Subcutaneous abdominal adipose tissue (tissue), 5 donors: Measurements from ENCODE around the gene SLC19A1.
A peak's percentile ranks its signal among the peaks of the same experiment; 100 is the strongest.

ENCODE experiments used
- H3K27ac ChIP-seq: one replicate; pipeline ENCODE4 v1.7.0; 2013; ENCODE audit warnings: low read depth, mild to moderate bottlenecking, inconsistent platforms, low read length, moderate library complexity
- H3K27me3 ChIP-seq, 5 donors: one replicate each; pipeline ENCODE4 v1.7.0; 2013; ENCODE audit warnings: low read length in 5 of 5, inconsistent platforms in 1 of 5; ENCODE audit not compliant: control insufficient read depth in 5 of 5, insufficient read depth in 4 of 5
- H3K36me3 ChIP-seq, 5 donors: one replicate each; pipeline ENCODE4 v1.7.0; 2013; ENCODE audit warnings: low read length in 5 of 5; ENCODE audit not compliant: control insufficient read depth in 5 of 5, insufficient read depth in 5 of 5
- H3K4me1 ChIP-seq, 5 donors: one replicate each; pipeline ENCODE4 v1.7.0; 2013; ENCODE audit warnings: low read length in 5 of 5, mild to moderate bottlenecking in 3 of 5, moderate library complexity in 1 of 5; ENCODE audit not compliant: control insufficient read depth in 5 of 5, insufficient read depth in 5 of 5
- H3K4me3 ChIP-seq, 5 donors: one replicate each; pipeline ENCODE4 v1.7.0; 2013; ENCODE audit warnings: low read length in 5 of 5, low read depth in 1 of 5
- H3K9ac ChIP-seq, 5 donors: one replicate each; pipeline ENCODE4 v1.7.0; 2013; ENCODE audit warnings: low read length in 5 of 5, mild to moderate bottlenecking in 4 of 5, moderate library complexity in 3 of 5
- H3K9me3 ChIP-seq, 5 donors: one replicate each; pipeline ENCODE4 v1.7.0; 2013; ENCODE audit warnings: low read length in 5 of 5; ENCODE audit not compliant: control insufficient read depth in 5 of 5
- donor health status: healthy.
- donor health status: healthy.
- donor health status: healthy.
- donor health status: healthy.
- donor health status: healthy.

Gene SLC19A1

DNA sequence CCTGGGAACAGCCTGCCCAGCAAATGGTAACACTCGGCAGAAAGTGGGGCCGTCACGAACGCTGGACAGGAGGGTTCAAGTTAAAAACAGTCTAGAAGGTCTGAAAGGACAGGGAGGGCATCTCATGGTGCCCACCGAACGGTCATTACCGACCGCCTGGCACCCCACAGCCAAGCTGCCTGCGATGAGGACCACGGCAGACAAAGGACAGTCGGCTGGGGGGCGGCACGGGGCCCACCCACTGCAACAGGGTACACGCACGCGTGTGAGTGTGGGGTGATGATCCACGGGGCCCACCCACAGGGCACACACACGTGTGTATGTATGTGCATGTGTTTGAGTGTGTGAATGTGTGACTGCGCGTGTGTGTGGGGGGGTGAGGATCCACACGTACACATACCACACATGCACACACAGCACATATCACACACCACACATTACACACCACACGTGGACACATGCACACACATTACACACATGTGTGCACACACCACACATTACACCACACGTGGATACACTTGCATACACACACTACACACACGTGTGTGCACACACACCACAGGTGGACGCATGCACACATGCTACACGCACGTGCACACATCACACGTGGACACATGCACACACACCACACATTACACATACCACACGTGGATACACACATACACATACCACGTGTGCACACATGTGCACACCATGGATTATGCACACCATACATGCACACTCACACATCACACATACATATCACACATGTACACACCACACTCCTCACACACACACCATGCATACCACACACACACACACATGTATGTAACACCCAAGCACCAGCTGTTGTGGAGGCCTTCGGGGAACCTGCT is 63.2 kb downstream of the SLC19A1 start:
- Histone ChIP-seq H3K4me3 (peak overlapping the region in 2 of 5 donors; percentile 32 to 36), H3K27me3 (no peaks in the 10 kb centered on the region), H3K9ac (no peak overlapping the region), H3K9me3 (no peaks in the 10 kb centered on the region), H3K4me1 (peaks cover 2 to 38% (median 14%) of the 10 kb centered on the region in 5 donors), H3K27ac (no peak overlapping the region), H3K36me3 (peaks cover 0 to 74% (median 60%) of the 10 kb centered on the region in 5 donors)

DNA sequence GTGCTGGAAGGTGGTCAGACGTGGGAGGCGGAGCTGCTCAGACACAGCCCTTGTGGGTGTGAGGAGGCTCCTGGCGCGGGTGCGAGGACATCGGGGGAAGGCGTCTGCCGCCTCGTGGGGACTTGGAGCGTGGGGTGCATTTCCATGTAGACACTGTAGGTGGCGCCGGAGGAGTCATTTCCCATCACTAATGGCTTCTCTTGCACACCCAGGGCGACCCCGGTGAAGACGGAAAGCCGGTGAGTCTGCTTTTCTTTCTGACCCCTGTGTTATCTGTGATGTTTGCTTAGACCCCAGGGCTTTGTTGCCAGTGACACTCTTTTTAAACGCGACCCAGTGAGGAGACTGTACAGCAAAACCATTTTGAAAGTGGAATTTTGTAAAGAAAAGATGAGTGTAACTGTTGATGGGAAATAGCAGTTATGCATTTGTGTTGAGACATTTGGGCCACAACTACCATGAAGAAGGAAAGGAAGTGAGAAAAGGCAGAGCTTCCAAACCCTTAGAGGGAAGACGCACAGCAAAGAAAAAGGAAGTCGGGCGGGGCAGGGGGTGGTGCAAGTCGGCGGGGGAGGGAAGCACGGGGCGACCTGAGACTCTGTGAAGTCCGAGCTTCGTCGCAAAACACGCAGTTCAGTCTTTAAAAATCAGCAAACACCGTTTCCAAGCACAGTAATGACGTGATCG is 64.0 kb downstream of the SLC19A1 start:
- Histone ChIP-seq H3K27ac (no peak overlapping the region), H3K4me3 (peak overlapping the region; percentile 0 to 36 (median 27)), H3K4me1 (peaks cover 2 to 33% (median 14%) of the 10 kb centered on the region in 5 donors), H3K27me3 (no peaks in the 10 kb centered on the region), H3K9me3 (no peaks in the 10 kb centered on the region), H3K9ac (no peak overlapping the region), H3K36me3 (peaks cover 0 to 66% (median 52%) of the 10 kb centered on the region in 5 donors)

DNA sequence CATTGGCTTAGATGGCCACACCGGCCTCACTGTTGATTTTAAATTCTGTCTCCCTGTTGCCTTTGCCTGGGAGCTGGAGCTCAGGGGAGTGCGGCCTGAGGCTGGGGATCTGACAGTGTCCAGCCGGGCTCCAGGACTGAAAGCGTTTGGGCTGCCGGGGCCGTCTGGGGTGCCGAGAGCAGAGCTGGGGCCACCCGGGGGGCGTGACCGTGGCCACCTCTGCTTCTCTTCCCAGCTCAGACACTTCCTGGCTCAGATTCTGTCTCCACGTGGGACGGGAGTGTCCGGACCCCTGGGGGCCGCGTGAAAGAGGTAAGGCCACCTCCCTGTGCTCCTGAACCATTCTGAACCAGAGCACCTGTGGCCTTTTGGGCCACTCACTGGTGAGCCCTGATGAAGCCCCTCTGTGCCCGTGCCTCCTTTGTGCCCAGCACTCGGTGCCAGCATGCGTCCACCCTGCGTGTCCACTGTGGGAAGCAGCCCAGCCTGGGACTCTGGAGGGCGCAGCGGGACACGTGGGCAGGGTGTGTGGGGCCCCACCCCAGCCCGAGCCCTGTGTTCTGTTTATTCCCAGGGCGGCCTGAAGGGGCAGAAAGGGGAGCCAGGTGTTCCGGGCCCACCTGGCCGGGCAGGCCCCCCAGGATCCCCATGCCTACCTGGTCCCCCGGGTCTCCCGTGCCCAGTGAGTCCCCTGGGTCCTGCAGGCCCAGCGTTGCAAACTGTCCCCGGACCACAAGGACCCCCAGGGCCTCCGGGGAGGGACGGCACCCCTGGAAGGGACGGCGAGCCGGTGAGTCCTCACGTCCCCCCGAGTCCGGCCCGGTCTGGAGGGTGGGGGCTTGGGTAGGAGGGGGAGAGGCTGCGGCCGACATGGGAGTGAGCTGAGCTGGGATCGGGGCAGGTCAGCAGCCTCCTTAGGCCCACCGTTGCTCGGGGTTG is 64.8 kb downstream of the SLC19A1 start:
- H3K36me3 ChIP-seq = peaks cover 0 to 59% (median 44%) of the 10 kb centered on the region in 5 donors
- no peaks in the 10 kb centered on the region for H3K27me3 ChIP-seq
- no peaks in the 10 kb centered on the region for H3K9me3 ChIP-seq
- no peak overlapping the region for H3K27ac ChIP-seq
- peaks cover 2 to 29% (median 12%) of the 10 kb centered on the region in 5 donors for H3K4me1 ChIP-seq
- H3K9ac ChIP-seq = no peak overlapping the region
- peak overlapping the region in 3 of 5 donors; percentile 0 to 36 (median 32) for H3K4me3 ChIP-seq

DNA sequence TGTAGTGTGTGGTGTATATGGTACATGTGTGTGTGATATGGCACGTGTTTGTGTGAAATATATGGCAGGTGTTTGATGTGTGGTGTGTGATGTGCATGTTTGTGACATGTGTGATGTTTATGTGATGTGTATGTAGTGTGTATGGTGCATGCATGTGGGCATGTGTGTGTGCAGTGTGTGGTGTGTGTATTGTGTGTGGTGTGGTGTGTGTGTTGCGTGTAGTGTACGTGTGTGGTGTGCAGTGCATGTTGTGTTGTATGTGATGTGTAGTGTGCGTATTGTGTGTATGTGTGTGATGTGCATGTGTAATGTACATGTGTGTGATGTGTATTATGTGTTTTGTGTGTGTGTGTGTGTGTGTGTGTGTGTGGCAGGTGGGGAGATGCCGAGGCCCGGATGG is 65.7 kb downstream of the SLC19A1 start:
- Histone ChIP-seq H3K36me3 (peaks cover 0 to 55% (median 36%) of the 10 kb centered on the region in 5 donors), H3K27me3 (no peaks in the 10 kb centered on the region), H3K27ac (no peak overlapping the region)

DNA sequence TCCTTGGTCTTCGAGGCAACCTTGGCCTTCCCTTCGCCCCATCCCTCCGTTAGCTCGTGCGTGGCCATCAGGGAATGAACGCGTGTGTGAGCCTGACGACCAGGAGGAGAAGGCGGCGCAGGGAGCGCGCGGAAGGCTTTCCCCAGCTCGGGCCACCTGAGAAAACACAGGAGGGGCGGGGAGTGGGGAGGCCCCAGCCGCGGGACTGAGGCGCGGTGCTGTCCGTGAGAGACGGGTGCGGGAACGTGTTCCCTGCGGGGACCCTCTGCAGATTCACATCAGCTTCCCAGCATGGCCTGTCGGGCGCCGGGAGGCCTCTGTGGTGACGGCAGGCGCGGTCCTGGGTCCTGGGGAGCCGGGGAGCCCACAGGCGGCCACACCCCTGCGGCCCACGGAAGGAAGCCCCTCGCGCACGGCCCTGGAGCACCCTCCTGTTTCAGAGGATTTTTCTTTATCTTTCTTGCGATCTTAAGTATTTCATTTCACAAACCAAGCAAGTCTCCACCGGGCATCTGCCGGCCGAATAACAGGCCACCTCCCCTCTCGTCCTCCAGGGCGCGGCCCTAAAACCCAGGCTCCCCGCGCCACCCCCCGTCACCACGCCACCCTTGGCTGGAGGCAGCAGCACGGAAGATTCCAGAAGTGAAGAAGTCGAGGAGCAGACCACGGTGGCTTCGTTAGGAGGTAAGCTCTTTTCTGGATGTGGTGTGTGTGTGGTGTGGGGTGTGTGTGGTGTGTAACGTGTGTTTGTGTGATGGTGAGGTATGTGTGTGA is 66.3 kb downstream of the SLC19A1 start:
- no peak overlapping the region for H3K27ac ChIP-seq
- H3K9ac ChIP-seq = no peak overlapping the region
- peaks cover 6 to 39% (median 22%) of the 10 kb centered on the region in 5 donors for H3K4me1 ChIP-seq
- H3K27me3 ChIP-seq = no peaks in the 10 kb centered on the region
- peaks cover 0 to 49% (median 30%) of the 10 kb centered on the region in 5 donors for H3K36me3 ChIP-seq
- H3K4me3 ChIP-seq = no peak overlapping the region
- H3K9me3 ChIP-seq = no peaks in the 10 kb centered on the region

More for the DNA sequence above, 65.7 kb downstream of the SLC19A1 start:
- no peak overlapping the region for H3K4me3 ChIP-seq
- H3K4me1 ChIP-seq = peaks cover 2 to 33% (median 16%) of the 10 kb centered on the region in 5 donors
- H3K9ac ChIP-seq = no peak overlapping the region
- H3K9me3 ChIP-seq = no peaks in the 10 kb centered on the region

DNA sequence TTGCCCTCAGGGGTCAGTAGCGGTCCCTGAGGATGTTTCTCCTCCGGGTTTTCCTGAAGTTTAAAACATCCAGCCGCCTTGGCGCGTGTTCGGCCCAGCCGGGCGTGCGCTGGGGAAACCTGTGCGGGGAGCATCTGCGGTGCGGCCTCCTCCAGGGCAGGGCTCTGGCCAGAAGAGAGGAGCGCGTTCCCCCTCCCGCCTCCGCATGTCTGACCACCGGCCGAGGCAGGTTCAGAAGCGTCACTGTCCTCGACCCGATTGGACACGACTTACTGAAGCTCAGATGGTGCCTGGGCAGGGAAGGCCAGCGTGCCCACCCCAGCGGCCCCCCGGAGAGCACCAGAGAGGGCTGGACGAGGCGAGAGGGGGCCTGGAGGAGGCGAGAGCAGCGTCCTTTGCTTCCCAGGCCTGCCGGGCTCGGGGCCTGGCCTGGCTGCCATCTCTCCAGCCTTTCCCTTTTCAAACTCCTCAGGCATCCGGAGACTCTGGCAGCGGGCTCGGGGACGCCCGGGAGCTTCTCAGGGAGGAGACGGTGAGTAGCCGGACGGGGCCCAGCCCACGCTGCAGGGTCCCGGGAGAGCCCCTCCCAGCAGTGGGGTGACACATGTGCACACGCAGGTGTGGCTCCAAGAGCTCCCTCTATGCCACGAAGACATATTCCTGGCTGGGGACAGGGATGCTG is 67.1 kb downstream of the SLC19A1 start:
- Histone ChIP-seq H3K36me3 (peaks cover 0 to 46% (median 29%) of the 10 kb centered on the region in 5 donors), H3K27ac (no peak overlapping the region), H3K9ac (no peak overlapping the region), H3K4me3 (no peak overlapping the region), H3K4me1 (peaks cover 7 to 47% (median 30%) of the 10 kb centered on the region in 5 donors), H3K9me3 (no peaks in the 10 kb centered on the region), H3K27me3 (no peaks in the 10 kb centered on the region)

DNA sequence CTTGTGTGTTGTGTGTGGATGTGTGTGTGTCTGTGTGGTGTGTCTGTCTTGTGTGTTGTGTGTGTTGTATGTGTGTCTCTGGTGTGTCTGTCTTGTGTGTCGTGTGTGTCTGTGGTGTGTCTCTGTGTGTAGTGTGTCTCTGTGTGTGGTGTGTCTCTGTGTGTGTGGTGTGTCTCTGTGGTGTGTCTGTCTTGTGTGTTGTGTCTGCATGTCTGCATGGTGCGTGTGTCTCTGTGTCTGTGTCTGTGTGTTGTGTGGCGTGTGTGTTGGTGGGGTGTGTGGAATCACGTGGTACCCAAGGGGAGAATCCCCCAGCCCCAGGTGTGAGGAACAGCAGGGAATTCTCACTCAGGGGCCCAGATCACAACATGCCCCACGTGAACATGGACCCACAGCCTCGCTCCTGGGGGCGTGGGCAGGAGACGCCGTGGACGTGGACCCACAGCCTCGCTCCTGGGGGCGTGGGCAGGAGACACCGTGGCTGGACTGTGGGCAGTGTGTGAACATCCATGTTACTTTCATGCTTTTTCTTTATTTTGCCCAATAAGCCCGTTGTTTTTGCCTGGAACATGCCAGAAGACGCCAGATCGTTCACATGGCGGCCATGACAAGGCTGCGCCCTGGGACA is 67.8 kb downstream of the SLC19A1 start:
- no peak overlapping the region for H3K27ac ChIP-seq
- peaks cover 0 to 42% (median 29%) of the 10 kb centered on the region in 5 donors for H3K36me3 ChIP-seq
- H3K4me3 ChIP-seq = no peak overlapping the region
- no peaks in the 10 kb centered on the region for H3K27me3 ChIP-seq
- no peaks in the 10 kb centered on the region for H3K9me3 ChIP-seq
- H3K9ac ChIP-seq = no peak overlapping the region
- peaks cover 7 to 52% (median 37%) of the 10 kb centered on the region in 5 donors for H3K4me1 ChIP-seq

DNA sequence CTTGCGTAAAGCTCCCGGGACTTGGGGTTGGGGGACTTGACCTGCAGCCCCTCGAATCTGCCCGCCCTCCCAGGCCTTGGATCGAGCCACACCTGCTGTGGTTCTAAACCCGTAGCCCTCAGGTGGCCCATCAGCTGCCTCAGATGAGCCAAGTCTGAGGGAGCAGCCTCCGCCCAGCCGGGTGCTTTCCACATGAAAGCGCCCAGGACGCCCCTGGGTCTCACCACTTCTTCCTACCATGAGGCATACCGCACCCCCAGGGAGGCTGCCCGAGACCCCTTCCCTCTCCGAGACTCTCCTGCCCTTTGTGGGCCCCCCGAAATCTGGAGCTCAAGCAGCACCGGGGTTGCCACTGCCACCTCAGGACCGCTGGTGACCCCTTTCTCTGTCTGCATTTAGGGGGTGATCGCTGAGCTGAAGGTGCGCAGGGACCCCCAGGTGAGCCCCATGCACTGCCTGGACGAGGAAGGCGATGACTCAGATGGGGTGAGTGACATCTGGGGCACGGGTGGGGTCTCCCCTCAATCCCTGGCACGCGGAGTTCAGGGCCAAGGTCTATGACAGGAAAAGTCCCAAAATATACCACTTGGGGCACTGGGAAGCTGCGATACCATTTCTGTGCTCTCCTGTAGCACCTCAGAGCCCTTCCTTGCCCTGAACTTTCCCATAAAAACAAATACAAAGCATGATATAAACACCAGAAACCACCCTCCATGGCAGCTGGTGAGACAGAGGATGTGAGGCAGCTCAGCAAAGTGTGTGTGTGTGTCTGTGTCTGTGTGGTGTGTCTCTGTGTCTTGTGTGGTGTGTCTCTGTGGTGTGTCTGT is 68.5 kb downstream of the SLC19A1 start:
- Histone ChIP-seq H3K27me3 (no peaks in the 10 kb centered on the region), H3K4me3 (no peak overlapping the region), H3K9ac (no peak overlapping the region), H3K9me3 (no peaks in the 10 kb centered on the region), H3K27ac (no peak overlapping the region), H3K36me3 (peaks cover 0 to 36% (median 24%) of the 10 kb centered on the region in 5 donors), H3K4me1 (peaks cover 6 to 45% (median 38%) of the 10 kb centered on the region in 5 donors)
